Suppressor macrophage treated with lipopolysaccharide for 1 hour (primary cell): ENCODE data around the gene SLC44A4.
"Not testable (repeated sequence)": the region's sequence is repeated elsewhere in the genome, so short reads cannot be mapped to it uniquely, and the experiment has no call there.

Experiments used
- DNase-seq, 3 donors: peaks; one replicate each; pipeline ENCODE4 v3.0.0-alpha.2; 2020 to 2022

Gene SLC44A4

DNA sequence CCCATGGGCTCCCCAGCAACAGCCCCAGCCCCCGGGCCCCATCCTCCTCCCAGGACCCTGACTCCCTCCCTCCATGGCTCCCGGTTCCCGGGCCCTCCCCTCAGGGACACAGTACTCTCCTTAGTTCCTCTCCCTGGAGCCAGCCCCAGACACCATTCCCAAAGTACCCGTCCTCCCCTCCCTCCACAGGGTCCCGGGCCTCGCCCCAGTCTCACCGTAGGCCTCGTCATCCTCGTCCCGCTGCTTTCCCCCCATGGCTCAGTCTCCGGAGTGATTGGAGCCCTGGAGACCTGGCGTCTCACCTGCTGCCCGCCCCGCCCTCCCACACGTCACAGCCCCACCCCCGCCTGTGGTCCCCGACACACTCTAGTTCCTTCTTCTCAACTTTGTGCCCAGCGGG is at the start of gene SLC44A4:
Gene SLC44A4 (minus strand): TSS at position 272 of the 400 bp plus-strand sequence. CDS start 17 bp downstream, at position 255.
- no peak for DNase-seq

DNA sequence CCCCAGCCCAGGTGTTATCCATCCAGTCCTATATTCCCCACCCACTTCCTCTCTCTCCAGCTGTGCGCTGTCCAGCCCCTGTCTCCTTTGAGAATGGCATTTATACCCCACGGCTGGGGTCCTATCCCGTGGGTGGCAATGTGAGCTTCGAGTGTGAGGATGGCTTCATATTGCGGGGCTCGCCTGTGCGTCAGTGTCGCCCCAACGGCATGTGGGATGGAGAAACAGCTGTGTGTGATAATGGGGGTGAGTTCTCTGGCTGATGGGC is 49.8 kb upstream of the SLC44A4 start:
- no peak for DNase-seq

DNA sequence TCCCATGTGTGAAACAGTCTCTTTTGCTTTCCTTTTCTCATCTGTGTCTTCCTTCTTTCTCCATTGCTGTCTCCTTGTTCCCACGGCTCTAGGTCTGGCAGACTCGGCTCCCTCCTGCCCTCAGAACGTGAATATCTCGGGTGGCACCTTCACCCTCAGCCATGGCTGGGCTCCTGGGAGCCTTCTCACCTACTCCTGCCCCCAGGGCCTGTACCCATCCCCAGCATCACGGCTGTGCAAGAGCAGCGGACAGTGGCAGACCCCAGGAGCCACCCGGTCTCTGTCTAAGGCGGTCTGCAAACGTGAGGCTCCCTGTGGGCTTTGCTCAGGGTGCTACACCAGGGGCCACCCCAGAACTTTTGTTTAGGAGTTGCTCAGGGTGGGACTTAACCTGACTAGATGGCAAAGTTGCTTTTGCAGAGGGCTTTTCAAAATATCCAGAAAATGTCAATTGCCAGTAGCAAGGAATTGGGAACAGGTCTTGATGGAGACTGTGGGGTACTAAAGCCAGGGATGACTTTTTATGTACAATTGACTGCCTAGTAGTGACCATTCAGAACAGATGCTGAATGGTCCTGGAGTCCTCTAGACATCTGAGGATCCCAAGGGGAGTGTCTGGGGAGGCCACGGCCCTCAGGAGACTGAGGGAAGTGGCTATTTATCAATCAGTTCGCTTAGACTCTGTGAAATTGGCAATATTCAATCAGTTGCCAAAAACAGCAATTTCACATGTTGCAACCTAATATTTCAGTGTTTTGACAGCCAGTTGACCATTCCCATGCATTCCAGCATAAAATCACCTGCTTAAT is 49.3 kb upstream of the SLC44A4 start:
- DNase-seq: no peak

DNA sequence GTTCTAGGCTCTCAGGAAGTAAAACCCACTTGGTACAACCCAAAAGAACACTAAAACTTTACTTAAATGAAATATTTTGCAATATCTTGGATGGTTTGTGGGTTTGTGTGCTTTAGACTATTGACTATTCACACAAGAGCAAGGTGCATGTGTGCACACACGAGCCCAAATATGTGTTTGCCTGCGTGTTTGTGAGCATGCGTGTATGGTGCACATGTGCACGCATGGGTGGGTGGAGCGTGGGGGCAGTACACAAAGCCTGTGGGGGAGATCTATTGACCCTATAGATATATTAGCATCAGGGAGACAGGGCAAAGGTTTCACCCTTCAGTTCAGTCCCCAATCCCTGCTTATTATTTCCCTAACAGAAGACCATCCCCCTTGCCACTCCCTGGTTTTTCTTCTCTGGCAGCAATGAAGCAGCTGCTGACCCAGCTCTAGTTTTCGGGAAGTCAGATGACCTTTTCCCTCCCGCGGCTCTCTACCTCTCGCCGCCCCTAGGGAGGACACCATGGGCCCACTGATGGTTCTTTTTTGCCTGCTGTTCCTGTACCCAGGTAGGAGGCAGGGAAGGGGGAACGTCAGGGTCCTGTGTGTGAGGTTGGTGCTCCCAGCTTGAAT is 48.6 kb upstream of the SLC44A4 start, which contains the start of gene C2:
Gene C2 (plus strand): TSS at position 476 of the 621 bp plus-strand sequence. CDS start 36 bp downstream, at position 512.
- peak in 2 of 3 donors; percentile 50 to 53 for DNase-seq

DNA sequence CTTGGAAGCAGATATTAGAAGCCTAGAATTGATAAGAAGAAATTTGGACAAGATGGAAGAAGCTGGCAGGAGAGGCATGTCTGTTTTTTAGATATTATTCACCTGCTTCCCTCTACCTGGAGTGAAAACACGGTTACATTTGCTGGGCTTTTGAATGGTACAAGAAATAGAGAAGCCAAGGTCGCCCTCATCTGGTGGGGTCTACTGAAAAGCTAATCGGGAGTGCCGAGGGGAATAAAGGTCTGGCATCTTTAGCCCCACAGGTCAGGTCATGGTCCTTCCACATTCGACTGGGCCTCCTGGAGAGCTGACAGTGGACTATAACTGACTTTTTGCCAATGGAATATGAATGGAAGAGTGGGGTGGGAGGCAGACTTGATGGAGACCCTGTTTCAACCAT is 44.1 kb upstream of the SLC44A4 start:
- peak; percentile 37 to 46 (median 38) for DNase-seq

DNA sequence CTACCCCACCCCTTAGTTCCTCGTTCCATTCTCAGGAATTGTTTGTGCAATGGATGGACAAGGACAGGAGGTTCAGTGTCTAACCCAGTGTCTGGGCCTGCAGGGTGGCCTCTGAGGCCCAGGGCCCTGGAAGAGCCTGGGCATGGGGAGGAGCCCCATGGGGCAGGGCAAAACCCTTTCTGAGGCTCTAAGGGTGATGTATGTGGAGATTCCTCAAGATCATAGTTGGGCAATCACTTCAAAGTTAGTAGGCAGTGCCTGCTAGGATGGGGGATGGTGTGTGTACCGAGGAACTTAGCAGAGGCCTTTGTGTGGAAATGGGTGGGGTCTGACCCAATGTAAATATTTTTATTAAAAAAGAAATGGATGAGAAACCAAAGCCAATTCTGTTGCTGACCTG is 42.0 kb upstream of the SLC44A4 start:
- DNase-seq: peak; percentile 84 to 89 (median 86)

DNA sequence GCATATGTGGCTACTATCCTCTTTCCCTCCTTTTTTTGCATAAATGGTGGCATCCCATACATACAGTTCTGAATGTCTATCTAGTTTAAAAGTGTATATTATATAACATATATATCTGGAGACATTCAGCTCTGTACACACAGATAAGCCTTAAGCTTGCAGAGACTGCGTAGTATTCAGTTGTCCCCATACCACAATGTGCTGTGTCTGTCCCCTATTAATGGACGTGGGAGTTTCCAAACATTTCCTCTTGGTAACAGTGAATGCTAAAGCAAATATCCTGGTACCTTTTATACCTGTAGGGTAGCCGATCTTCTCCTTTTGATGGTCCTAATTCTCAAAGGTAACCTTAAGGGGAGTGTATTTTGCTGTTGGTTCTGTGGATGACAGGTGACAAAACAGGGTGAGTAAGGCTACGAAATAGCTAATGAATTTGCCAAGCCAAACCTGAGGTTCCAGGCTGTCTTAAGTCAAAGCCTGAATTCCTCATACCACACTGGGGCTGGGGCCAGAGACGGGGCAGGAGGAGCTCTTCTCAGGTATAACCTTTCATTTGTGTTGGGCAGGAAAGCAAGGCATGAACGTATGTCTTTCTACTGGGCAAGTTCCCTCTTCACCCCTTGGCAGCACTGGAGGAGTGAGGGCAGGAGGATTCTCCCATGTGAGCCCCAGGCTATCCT is 41.0 kb upstream of the SLC44A4 start:
- no peak for DNase-seq

DNA sequence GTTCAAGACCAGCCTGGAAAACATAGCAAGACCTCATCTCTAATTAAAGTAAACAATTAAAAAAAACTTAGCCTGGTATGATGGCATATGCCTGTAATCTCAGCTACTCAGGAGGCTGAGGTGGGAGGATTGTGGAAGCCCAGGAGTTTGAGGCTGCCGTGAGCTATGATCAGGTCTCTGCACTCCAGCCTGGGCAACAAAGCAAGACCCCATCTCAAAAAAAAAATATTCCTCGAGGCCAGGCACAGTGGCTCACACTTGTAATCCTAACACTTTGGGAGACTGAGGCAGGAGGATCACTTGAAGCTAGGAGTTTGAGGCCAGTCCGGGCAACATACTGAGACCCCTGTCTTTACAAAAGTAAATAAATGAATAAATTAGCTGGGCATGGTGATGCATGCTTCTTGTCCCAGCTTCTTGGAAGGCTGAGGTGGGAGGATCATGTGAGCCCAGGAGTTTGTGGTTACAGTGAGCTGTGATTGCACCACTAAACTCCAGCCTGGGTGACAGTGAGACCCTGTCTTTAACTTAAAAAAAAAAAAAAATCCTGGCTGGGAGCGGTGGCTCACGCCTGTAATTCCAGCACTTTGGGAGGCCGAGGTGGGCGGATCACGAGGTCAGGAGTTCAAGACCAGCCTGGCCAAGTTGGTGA is 39.4 kb upstream of the SLC44A4 start:
- DNase-seq: peak; percentile 51 to 65 (median 55)

DNA sequence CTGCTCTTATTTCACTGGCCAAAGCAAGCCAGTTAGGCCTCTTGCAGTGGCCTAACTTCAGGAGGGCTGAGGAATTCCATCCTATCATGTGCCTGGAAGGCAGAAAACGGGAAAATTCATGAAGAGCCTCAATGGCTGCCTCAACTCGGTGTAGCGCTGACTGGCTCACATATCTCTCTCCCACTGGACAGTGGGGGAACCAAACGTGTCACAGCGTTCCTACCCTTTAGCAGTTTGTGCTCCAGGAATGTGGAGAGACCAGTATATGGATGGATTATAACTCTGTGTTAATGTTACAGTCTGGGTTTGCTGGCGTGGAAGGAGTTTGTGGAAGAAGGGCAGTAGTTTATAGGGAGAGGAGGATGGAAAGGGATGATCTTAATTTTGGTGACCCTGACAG is 37.0 kb upstream of the SLC44A4 start:
- DNase-seq: no peak

DNA sequence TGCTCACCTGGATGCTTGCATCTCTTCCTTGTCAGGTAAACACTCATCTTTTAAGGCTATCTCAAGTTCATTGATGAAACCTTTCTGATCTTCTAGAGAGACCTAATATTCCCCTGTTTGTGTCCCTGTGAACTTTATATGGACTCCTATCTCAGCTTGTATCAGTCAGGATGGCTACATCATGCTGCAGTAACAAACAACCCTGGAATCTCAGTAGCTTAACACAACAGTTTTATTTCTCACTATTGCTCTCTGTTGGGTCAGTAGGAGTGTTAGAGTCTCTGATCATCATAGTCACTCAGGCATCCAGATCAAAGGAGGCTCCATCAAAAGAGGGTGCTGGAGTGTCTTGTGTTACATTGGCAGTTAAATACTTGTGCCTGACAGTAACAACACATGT is 36.6 kb upstream of the SLC44A4 start:
- DNase-seq: no peak

DNA sequence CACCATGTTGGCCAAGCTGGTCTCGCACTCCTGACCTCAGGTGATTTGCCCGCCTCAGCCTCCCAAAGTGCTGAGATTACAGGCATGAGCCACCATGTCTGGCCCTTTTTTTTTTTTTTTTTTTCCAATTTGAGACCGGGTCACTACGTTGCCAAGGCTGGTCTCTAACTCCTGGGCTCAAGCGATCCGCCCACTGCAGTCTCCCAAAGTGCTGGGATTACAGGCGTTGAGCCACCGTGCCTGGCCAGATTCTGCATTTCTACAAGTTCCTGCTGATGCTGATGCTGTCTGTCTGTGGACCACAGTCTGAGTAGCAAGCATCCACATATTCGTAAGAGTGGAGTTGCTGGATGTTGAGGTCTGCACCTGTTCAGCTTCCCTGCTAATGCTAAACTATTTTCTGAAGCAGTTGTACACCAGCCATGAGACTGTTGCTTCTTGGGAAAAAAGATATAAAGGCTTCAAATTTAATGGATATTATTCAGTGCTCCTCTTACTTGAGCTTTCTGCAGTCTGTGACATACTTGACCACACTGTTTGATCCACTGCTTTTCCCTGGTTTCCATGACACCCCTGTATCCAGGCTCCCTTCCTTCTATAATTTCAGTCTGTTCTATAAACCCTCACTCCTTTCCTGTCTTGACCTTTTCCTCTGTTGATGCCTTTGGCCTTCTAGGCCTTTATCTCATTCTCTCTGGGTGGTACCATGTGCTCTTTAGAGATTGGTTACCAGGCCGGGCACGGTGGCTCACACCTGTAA is 33.2 kb upstream of the SLC44A4 start:
- no peak for DNase-seq

DNA sequence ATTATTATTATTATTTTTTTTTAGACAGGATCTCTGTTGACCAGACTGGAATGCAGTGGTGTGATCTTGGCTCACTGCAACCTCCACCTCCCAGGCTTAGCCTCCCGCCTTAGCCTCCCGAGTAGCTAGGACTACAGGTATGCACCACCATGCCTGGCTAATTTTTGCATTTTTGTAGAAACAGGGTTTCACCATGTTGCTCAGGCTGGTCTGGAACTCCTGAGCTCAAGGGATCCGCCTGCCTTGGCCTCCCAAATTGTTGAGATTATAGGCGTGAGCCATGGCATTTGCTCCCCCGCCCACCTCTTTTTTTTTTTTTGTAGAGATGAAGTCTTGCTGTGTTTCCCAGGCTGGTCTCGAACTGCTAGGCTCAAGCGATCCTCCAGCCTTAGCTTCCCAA is 30.5 kb upstream of the SLC44A4 start:
- DNase-seq: not testable (repeated sequence)

DNA sequence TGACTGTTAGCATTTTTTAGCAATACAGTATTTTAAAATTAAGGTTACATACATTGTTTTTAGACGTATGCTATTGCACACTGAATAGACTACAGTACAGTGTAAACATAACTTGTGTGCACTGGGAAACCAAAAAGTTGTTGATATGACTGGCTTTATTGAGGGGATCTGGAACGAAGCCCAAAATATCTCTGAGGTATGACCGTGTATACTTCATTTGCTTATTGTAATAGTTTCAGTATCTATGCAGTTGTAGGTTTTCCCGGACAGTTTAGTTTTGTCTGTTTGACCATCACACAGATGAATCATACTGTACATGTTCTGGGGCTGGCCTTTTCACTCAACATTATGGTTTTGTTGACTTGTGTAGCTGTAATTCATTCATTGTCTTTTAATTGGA is 30.0 kb upstream of the SLC44A4 start:
- peak; percentile 48 to 82 (median 68) for DNase-seq

DNA sequence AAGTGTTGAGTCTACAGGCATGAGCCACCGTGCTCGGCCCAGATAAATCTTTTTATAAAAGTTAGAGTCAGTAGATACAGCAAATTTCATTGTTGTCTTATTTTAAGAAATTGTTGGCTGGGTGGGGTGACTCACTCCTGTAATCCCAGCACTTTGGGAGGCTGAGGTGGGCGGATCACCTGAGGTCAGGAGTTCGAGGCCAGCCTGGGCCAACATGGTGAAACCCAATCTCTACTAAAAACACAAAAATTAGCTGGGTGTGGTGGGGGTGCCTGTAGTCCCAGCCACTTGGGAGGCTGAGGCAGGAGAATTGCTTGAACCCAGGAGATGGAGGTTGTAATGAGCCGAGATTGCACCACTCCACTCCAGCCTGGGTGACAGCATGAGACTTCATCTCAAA is 29.5 kb upstream of the SLC44A4 start:
- DNase-seq: not testable (repeated sequence)

DNA sequence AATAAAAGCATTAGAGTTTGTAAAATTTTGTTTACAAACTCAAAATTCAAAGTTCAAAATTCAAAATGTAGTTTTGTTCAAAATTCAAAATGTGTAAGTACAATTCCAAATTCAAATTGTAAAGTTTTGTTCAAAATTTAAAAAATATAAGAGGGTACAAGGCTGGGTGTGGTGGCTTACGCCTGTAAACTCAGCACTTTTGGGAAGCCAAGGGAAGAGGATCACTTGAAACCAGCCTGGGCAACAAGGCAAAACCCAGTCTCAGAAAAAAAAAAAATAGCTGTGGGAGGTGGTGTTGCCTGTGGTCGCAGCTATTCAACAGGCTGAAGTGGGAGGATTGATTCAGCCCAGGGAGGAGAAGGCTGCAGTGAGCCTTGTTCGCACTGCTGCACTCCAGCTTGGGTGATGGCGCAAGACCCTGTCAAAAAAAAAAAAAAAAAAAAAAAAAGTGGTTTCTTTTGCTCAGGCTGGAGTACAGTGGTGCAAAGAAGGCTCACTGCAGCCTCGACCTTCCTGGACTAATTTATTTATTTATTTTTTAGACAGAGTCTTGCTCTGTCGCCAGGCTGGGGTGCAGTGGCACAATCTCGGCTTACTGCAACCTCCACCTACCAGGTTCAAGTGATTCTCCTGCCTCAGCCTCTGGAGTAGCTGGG is 28.5 kb upstream of the SLC44A4 start:
- peak; percentile 85 to 92 (median 88) for DNase-seq

DNA sequence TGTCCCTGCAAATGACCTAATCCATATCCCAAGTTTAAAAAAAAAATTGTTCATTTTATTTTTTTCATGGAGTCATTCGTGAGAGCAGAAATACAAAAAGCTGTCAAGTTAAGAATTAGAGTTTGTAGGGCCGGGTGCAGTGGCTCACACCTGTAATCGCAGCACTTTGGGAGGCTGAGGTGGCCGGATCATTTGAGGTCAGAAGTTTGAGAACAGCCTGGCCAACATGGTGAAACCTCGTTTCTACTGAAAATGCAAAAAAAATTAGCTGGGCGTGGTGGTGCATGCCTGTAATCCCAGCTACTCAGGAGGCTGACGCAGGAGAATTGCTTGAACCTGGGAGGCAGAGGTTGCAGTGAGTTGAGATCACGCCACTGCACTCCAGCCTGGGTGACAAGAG is 27.9 kb upstream of the SLC44A4 start:
- DNase-seq: not testable (repeated sequence)

DNA sequence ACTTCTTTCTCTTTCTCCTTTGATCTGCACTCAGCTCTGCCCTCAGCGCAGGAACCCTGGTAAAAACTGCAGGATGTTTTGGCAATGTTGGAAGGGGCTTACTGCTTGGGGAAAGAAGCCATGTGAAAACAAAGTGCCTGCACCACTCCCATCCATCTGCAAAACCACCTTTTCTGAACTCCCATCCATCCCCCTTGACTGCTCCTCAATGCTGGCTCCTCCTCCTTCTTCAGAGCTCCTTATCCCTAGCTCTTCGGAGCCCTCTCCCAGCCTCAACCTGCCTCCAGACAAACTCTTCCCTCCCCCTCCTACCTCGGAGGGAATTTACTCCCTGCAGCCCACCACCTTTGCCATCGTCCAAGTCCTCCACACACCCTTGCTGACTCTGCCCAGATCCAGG is 27.3 kb upstream of the SLC44A4 start:
- DNase-seq: no peak

DNA sequence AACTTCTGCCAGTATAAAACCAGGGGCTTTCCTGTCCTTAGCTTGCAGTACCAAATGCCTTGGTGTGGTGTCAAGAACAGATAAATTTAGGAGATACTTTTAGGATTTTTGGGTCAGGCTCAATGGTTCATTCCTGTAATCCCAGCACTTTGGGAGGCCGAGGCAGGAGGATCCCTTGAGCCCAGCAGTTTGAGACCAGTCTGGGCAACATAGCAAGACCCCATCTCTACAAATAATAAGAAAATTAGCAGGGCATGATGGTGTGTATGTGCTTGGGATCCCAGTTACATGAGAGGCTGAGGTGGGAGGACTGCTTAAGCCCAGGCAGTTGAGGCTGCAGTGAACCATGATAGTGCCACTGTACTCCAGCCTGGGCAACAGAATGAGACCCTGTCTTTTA is 26.2 kb upstream of the SLC44A4 start:
- DNase-seq: no peak

DNA sequence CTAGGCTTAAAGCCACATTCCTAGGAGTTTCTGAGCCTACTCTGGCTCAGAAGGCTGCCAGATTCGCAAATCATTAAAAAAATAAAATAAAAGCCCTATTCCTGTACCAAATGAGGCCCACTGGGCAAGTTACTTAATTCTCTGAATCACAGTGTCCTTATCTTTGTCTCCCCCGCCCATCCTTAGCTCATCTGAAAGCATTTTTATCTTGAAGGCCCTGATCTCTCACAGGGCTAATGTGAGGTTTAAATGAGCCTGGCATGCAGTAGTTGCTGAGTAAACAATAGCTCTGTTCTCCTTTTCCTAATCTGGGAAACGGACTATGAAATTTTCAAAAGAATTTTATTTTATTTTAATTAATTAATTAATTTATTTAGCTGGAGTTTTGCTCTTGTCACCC is 25.2 kb upstream of the SLC44A4 start:
- DNase-seq: no peak

DNA sequence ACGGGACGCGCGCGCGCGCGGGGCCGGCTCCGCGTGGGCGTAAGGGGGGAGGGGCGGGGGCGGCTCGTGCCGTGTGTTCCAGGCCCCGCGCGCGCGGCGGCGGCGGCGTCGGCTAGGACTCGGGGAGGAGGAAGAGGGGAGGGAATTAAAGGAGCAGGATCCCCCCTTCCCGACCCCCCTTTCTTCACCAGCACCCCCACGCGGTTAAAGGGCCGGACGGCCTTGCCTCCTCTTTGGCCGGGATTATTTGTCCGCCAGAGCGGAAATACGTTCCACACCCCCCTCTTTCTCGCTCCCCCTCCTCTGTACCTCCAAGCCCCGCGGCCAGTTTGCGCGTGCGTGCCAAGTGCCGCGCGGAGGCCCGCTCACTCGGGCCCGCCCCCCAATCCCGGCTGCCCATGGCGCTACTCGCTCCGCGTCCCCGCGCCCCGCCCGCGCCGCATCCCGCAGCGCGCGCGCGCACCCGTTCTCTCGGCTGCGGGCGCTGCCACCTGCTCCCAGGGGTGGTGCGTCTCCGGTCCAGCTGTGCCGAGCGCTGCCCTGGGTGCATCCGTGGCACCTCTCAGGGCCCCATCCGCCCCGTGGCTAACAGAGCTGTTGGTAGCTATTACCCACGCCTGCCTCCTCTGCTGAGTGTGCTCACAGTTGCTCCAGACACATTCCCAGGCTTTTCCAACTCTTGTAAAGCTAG is 23.3 kb upstream of the SLC44A4 start, which contains the start of gene ZBTB12:
Gene ZBTB12 (minus strand): TSS at position 134 of the 691 bp plus-strand sequence. CDS start 781 bp downstream, outside the sequence.
- DNase-seq: peak; percentile 75 to 86 (median 78)

DNA sequence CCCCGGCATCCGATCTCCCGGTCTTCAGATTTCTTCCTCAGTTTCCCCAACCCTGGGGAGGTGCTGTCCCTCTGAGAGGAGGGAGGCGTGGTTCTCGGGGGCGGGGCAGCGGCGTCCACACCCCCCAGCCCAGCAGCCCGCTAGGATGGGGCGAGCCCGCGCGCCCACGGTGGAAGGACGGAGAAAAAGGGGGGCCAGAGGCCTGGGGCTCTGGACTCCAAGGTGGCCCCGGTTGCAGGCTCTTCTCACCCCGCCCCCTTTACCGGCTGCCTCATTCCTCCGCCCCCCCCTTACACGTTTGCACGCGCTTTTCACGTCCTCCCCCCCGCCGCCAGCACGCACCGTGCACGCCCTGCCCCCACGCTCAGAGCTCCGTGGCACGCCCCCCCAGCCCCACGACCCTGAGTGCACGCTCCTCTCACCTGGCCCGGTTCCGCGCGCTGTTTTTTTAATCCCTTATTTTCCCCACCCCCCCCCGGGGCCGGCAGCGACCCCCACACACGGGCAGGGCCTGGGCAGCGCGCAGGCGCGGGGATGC is 22.7 kb upstream of the SLC44A4 start:
- peak in 1 of 3 donors; percentile 35 for DNase-seq
